Naive thymus-derived CD4-positive, alpha-beta T cell (primary cell): Measurements from ENCODE around the gene PAXX. TPM values are rescaled to one million over a fixed set of nuclear protein-coding genes. Genes with fewer than 3 reads are reported as not detected.

Source experiments
- ATAC-seq: fragments of 150-1000 bp; cut with Tn5 transposase; 2 replicates; pipeline ENCODE4 v1.10.0; 2021; ENCODE audit warnings: mild to moderate bottlenecking, moderate library complexity
- CTCF ChIA-PET: fragments of 350-600 bp; sonication (Branson Sonifier 250); formaldehyde crosslinking; loops from one replicate; lab custom pipeline; 2021; ENCODE audit warnings: antibody characterized with exemption; lab: Charles Lee
- POLR2A ChIA-PET: fragments of 350-600 bp; sonication (Branson Sonifier 250); formaldehyde crosslinking; loops from one replicate; lab custom pipeline; 2021; ENCODE audit warnings: antibody characterized with exemption, inconsistent platforms; lab: Charles Lee
- DNase-seq, 9 donors: peaks; one replicate each; pipeline versions ENCODE4 v3.0.0 to v3.0.0-alpha.2; 2020 to 2022; ENCODE audit warnings: mixed read lengths in 1 of 9
- H3K27ac ChIP-seq: one replicate; pipeline ENCODE4 v1.7.0; 2013; ENCODE audit warnings: mild to moderate bottlenecking, low read depth, low read length, moderate library complexity
- H3K27me3 ChIP-seq, 2 donors: one replicate each; pipeline ENCODE4 v1.7.0; 2013; ENCODE audit warnings: low read length in 2 of 2, mild to moderate bottlenecking in 2 of 2, moderate library complexity in 2 of 2; ENCODE audit not compliant: control insufficient read depth in 2 of 2, insufficient read depth in 2 of 2
- H3K36me3 ChIP-seq, 3 experiments: 1 replicate in 2 of 3; 2 replicates in 1 of 3; pipeline ENCODE4 v1.7.0; 2013; ENCODE audit warnings: low read length in 3 of 3, mild to moderate bottlenecking in 3 of 3, moderate library complexity in 1 of 3; ENCODE audit not compliant: insufficient read depth in 3 of 3, control insufficient read depth in 2 of 3
- H3K4me1 ChIP-seq, 2 donors: one replicate each; pipeline ENCODE4 v1.7.0; 2013; ENCODE audit warnings: low read length in 2 of 2, mild to moderate bottlenecking in 2 of 2, moderate library complexity in 1 of 2; ENCODE audit not compliant: control insufficient read depth in 2 of 2, insufficient read depth in 2 of 2
- H3K4me3 ChIP-seq: 2 replicates; pipeline ENCODE4 v1.7.0; 2013; ENCODE audit warnings: mild to moderate bottlenecking, low read length
- H3K9me3 ChIP-seq, 3 experiments: 1 replicate in 2 of 3; 2 replicates in 1 of 3; pipeline ENCODE4 v1.7.0; 2013; ENCODE audit warnings: low read length in 3 of 3; ENCODE audit not compliant: control insufficient read depth in 2 of 3
- H3K27ac Mint-ChIP-seq, 9 donors: one replicate each; pipeline ENCODE4 v1.8.0; 2020 to 2022; ENCODE audit warnings: mixed read lengths in 9 of 9, mild to moderate bottlenecking in 8 of 9, moderate library complexity in 5 of 9, inconsistent platforms in 2 of 9
- H3K27me3 Mint-ChIP-seq, 5 donors: one replicate each; pipeline ENCODE4 v1.8.0; 2021 to 2022; ENCODE audit warnings: mixed read lengths in 5 of 5, mild to moderate bottlenecking in 1 of 5
- H3K36me3 Mint-ChIP-seq, 5 donors: one replicate each; pipeline ENCODE4 v1.8.0; 2020 to 2022; ENCODE audit warnings: mixed read lengths in 5 of 5, mild to moderate bottlenecking in 3 of 5, inconsistent platforms in 1 of 5
- H3K4me1 Mint-ChIP-seq, 7 donors: one replicate each; pipeline ENCODE4 v1.8.0; 2020 to 2022; ENCODE audit warnings: mixed read lengths in 7 of 7, mild to moderate bottlenecking in 3 of 7, inconsistent platforms in 1 of 7
- H3K4me3 Mint-ChIP-seq, 10 donors: one replicate each; pipeline ENCODE4 v1.8.0; 2020 to 2022; ENCODE audit warnings: mild to moderate bottlenecking in 10 of 10, mixed read lengths in 10 of 10, moderate library complexity in 6 of 10, inconsistent platforms in 2 of 10
- H3K9me3 Mint-ChIP-seq, 11 donors: one replicate each; pipeline ENCODE4 v1.8.0; 2020 to 2022; ENCODE audit warnings: mixed read lengths in 11 of 11, mild to moderate bottlenecking in 4 of 11, inconsistent platforms in 1 of 11, moderate library complexity in 1 of 11
- intact Hi-C, 2 donors: fragments of 100-400 bp; cut with micrococcal nuclease; formaldehyde crosslinking; loops; one replicate each; pipeline ENCODE4 v1.15.1; 2023
- polyA plus RNA-seq, 2 donors: library from polyadenylated mRNA; unstranded; fragments of 300-500 nt; fragmentation: Illumina TruSeq; gene quantifications; one replicate each; pipeline ENCODE4 v1.2.3, GENCODE V29; 2021
- total RNA-seq, 6 experiments: library from RNA in 5 of 6; stranded (reverse) in 5 of 6; gene quantifications; 1 replicate in 5 of 6; 2 replicates in 1 of 6; pipeline ENCODE4 v1.2.3 and lab custom pipeline; 2021 to 2026

Gene PAXX
- total and polyA plus RNA-seq, 7 experiments from 2014 or later, result 49.3 to 78.2 (median 66.0) TPM

- H3K4me3 ChIP-seq, result no peak overlapping the region
- no peaks in the 10 kb centered on the region for H3K9me3 Mint-ChIP-seq
These were observed 34.6 kb downstream of the PAXX start for GRCh38 chr9:137026828-137027227.

GRCh38 chr9:137027369-137028262 lies 35.4 kb downstream of the PAXX start, which contains the start of gene ABCA2:
Gene ABCA2, minus strand, starts transcription at chr9:137028237. Its CDS starts 97 bp downstream, at chr9:137028140.
- CTCF ChIA-PET, result interaction anchor here (0.6 to 2.3 kb wide), 4 partner anchors 8 to 167 kb away, joined by 3 to 15 read pairs (median 3); no protein-coding TSS in a partner anchor
- POLR2A ChIA-PET, result interaction anchor here (0.5 to 1.7 kb wide), 4 partner anchors 8 to 77 kb away, joined by 3 to 7 read pairs (median 4); partner anchors contain the start of gene PAXX
- Histone ChIP-seq H3K27ac (peak within 1 kb of the TSS; percentile 51), H3K4me3 (peak within 1 kb of the TSS; percentile 69), H3K4me1 (peaks cover 49 to 51% of the 10 kb centered on the region in 2 donors), H3K9me3 (no peaks in the 10 kb centered on the region), H3K36me3 (no peaks in the 10 kb centered on the region), H3K27me3 (no peaks in the 10 kb centered on the region)
- Mint-ChIP-seq H3K36me3 (no peaks in the 10 kb centered on the region), H3K4me1 (peaks cover 13 to 32% (median 30%) of the 10 kb centered on the region in 7 donors), H3K27ac (peak within 1 kb of the TSS in 6 of 9 donors; percentile 31 to 71 (median 66)), H3K4me3 (peak within 1 kb of the TSS; percentile 74 to 94 (median 84)), H3K9me3 (no peaks in the 10 kb centered on the region), H3K27me3 (peaks cover 0 to 11% (median 0%) of the 10 kb centered on the region in 5 donors)
- ATAC-seq (no peak), DNase-seq (no peak)
- intact Hi-C loops, result loop anchor here (1.0 to 2.0 kb wide), 2 partner anchors 35 to 43 kb away; partner anchors contain the start of genes PAXX (in 1 of the 2) and SAPCD2 (in 1 of the 2)

More at GRCh38 chr9:137026828-137027227, 34.6 kb downstream of the PAXX start:
- DNase-seq (no peak), ATAC-seq (no peak)
- peaks cover 13 to 30% (median 27%) of the 10 kb centered on the region in 7 donors for H3K4me1 Mint-ChIP-seq
- peaks cover 0 to 11% (median 0%) of the 10 kb centered on the region in 5 donors for H3K27me3 Mint-ChIP-seq
- no peaks in the 10 kb centered on the region for H3K36me3 Mint-ChIP-seq
- POLR2A ChIA-PET, result interaction anchor here (0.5 to 1.7 kb wide), 3 partner anchors 8 to 35 kb away, joined by 3 to 7 read pairs (median 3); partner anchors contain the start of gene PAXX
- Histone ChIP-seq H3K27ac (no peak overlapping the region), H3K4me1 (peaks cover 42 to 45% of the 10 kb centered on the region in 2 donors), H3K27me3 (no peaks in the 10 kb centered on the region), H3K9me3 (no peaks in the 10 kb centered on the region), H3K36me3 (no peaks in the 10 kb centered on the region)
- intact Hi-C loops, result no loop called here
- CTCF ChIA-PET, result interaction anchor here (0.6 to 2.3 kb wide), 2 partner anchors 8 to 166 kb away, joined by 3 to 15 read pairs; no protein-coding TSS in a partner anchor
- H3K27ac Mint-ChIP-seq, result peak overlapping the region in 2 of 9 donors; percentile 31 to 67
- peak overlapping the region in 9 of 10 donors; percentile 58 to 94 (median 81) for H3K4me3 Mint-ChIP-seq

GRCh38 chr9:137028263-137029057 lies 36.2 kb downstream of the PAXX start:
- Mint-ChIP-seq H3K4me1 (peaks cover 13 to 36% (median 32%) of the 10 kb centered on the region in 7 donors), H3K9me3 (no peaks in the 10 kb centered on the region)
- CTCF ChIA-PET, result interaction anchor here (0.6 to 1.7 kb wide), 17 partner anchors 11 to 590 kb away, joined by 3 to 9 read pairs (median 4); partner anchors contain the start of genes CLIC3, MAN1B1 and PAXX

GRCh38 chr9:137029058-137029936 lies 37.1 kb downstream of the PAXX start:
- DNase-seq, result peak; percentile 29 to 84 (median 52)
- Mint-ChIP-seq H3K27me3 (peaks cover 0 to 11% (median 0%) of the 10 kb centered on the region in 5 donors), H3K4me3 (peak overlapping the region; percentile 71 to 85 (median 79)), H3K4me1 (peaks cover 13 to 40% (median 32%) of the 10 kb centered on the region in 7 donors), H3K9me3 (no peaks in the 10 kb centered on the region), H3K27ac (peak overlapping the region in 2 of 9 donors; percentile 28 to 52), H3K36me3 (no peaks in the 10 kb centered on the region)
- ChIA-PET CTCF (interaction anchor here (0.6 to 1.7 kb wide), 19 partner anchors 11 to 591 kb away, joined by 3 to 9 read pairs (median 3); partner anchors contain the start of genes CLIC3, MAN1B1 and PAXX), POLR2A (interaction anchor here (1.0 to 1.2 kb wide), 2 partner anchors 35 to 182 kb away, joined by 3 to 5 read pairs; no protein-coding TSS in a partner anchor)
- intact Hi-C loops, result loop anchor here (1.0 to 2.0 kb wide), 2 partner anchors 42 to 207 kb away; partner anchors contain the start of gene SAPCD2 (in 1 of the 2)
- Histone ChIP-seq H3K27ac (peak overlapping the region; percentile 51), H3K36me3 (no peaks in the 10 kb centered on the region), H3K9me3 (no peaks in the 10 kb centered on the region), H3K4me3 (peak overlapping the region; percentile 69), H3K27me3 (no peaks in the 10 kb centered on the region), H3K4me1 (peaks cover 50 to 56% of the 10 kb centered on the region in 2 donors)
- ATAC-seq, result peak; percentile 66

More at GRCh38 chr9:137028263-137029057, 36.2 kb downstream of the PAXX start:
- POLR2A ChIA-PET, result no interaction called here
- Mint-ChIP-seq H3K4me3 (peak overlapping the region; percentile 71 to 85 (median 79)), H3K27ac (peak overlapping the region in 1 of 9 donors; percentile 42), H3K36me3 (no peaks in the 10 kb centered on the region), H3K27me3 (peaks cover 0 to 11% (median 0%) of the 10 kb centered on the region in 5 donors)
- H3K9me3 ChIP-seq, result no peaks in the 10 kb centered on the region
- peak overlapping the region; percentile 69 for H3K4me3 ChIP-seq
- H3K36me3 ChIP-seq, result no peaks in the 10 kb centered on the region
- peaks cover 49 to 56% of the 10 kb centered on the region in 2 donors for H3K4me1 ChIP-seq
- intact Hi-C loops, result loop anchor here (1.0 to 2.0 kb wide), 3 partner anchors 36 to 208 kb away; partner anchors contain the start of genes PAXX (in 1 of the 2) and SAPCD2 (in 1 of the 2)
- no peaks in the 10 kb centered on the region for H3K27me3 ChIP-seq
- peak overlapping the region; percentile 51 for H3K27ac ChIP-seq
- peak; percentile 31 to 86 (median 58) for DNase-seq
- ATAC-seq, result peak; percentile 73

- H3K4me3 ChIP-seq, result peak overlapping the region; percentile 69
- H3K4me1 Mint-ChIP-seq, result peaks cover 20 to 47% (median 39%) of the 10 kb centered on the region in 7 donors
- intact Hi-C loops, result no loop called here
These were observed 37.8 kb downstream of the PAXX start for GRCh38 chr9:137030006-137030405.

More at GRCh38 chr9:137030006-137030405, 37.8 kb downstream of the PAXX start:
- H3K4me3 Mint-ChIP-seq, result peak overlapping the region in 7 of 10 donors; percentile 62 to 85 (median 74)
- H3K27me3 Mint-ChIP-seq, result peaks cover 0 to 11% (median 0%) of the 10 kb centered on the region in 5 donors
- DNase-seq, result no peak
- Histone ChIP-seq H3K36me3 (no peaks in the 10 kb centered on the region), H3K9me3 (no peaks in the 10 kb centered on the region), H3K27ac (no peak overlapping the region), H3K27me3 (no peaks in the 10 kb centered on the region), H3K4me1 (peaks cover 57 to 63% of the 10 kb centered on the region in 2 donors)
- H3K9me3 Mint-ChIP-seq, result no peaks in the 10 kb centered on the region
- POLR2A ChIA-PET, result interaction anchor here (1.0 to 1.2 kb wide), 2 partner anchors 34 to 182 kb away, joined by 3 to 5 read pairs; no protein-coding TSS in a partner anchor
- CTCF ChIA-PET, result interaction anchor here (0.6 to 1.7 kb wide), 12 partner anchors 12 to 577 kb away, joined by 3 to 9 read pairs (median 4); partner anchors contain the start of genes MAN1B1 and PAXX
- peak overlapping the region in 1 of 9 donors; percentile 37 for H3K27ac Mint-ChIP-seq
- no peak for ATAC-seq
- H3K36me3 Mint-ChIP-seq, result no peaks in the 10 kb centered on the region
